Breast epithelium (tissue), 3 donors: Measurements from ENCODE around the gene CYP2C18.
"Not testable (repeated sequence)": the region's sequence is repeated elsewhere in the genome, so short reads cannot be mapped to it uniquely, and the experiment has no call there.

ENCODE experiments used
- CTCF ChIP-seq, 3 donors: fragments of 450-650 bp; IDR thresholded peaks; one replicate each; pipeline ENCODE4 v1.5.1; 2016 to 2017; ENCODE audit warnings: antibody characterized with exemption in 3 of 3, mild to moderate bottlenecking in 3 of 3, moderate library complexity in 3 of 3
- POLR2AphosphoS5 ChIP-seq, 3 donors: sonication (generic); formaldehyde crosslinking; IDR thresholded peaks; one replicate each; pipeline ENCODE4 v1.6.1; 2017; ENCODE audit warnings: antibody characterized with exemption in 3 of 3

GRCh38 chr10:94655201-94655600 is 28.3 kb upstream of the CYP2C18 start:
- TF ChIP-seq CTCF, POLR2AphosphoS5 (IDR thresholded peaks at IDR 0.05): not testable (repeated sequence)
